NB4 (cell line): Measurements from ENCODE around the gene SIN3B.

Source experiments
- MYC ChIP-seq: IDR thresholded peaks from 2 replicates; pipeline ENCODE4 v1.6.1; 2011; ENCODE audit warnings: low read depth, low read length
- POLR2A ChIP-seq: IDR thresholded peaks from 2 replicates; pipeline ENCODE4 v1.6.1; 2011; ENCODE audit warnings: mild to moderate bottlenecking; ENCODE audit not compliant: insufficient read length; ENCODE audit errors: extremely low read depth
- TF ChIP-seq, protein P1 (sequence below): IDR thresholded peaks from one replicate; pipeline ENCODE4 v1.5.1; 2012; ENCODE audit warnings: low read depth, low read length
- TF ChIP-seq, protein P2 (sequence below): IDR thresholded peaks from 2 replicates; pipeline ENCODE4 v1.6.1; 2011; ENCODE audit warnings: low read depth, low read length

DNA sequence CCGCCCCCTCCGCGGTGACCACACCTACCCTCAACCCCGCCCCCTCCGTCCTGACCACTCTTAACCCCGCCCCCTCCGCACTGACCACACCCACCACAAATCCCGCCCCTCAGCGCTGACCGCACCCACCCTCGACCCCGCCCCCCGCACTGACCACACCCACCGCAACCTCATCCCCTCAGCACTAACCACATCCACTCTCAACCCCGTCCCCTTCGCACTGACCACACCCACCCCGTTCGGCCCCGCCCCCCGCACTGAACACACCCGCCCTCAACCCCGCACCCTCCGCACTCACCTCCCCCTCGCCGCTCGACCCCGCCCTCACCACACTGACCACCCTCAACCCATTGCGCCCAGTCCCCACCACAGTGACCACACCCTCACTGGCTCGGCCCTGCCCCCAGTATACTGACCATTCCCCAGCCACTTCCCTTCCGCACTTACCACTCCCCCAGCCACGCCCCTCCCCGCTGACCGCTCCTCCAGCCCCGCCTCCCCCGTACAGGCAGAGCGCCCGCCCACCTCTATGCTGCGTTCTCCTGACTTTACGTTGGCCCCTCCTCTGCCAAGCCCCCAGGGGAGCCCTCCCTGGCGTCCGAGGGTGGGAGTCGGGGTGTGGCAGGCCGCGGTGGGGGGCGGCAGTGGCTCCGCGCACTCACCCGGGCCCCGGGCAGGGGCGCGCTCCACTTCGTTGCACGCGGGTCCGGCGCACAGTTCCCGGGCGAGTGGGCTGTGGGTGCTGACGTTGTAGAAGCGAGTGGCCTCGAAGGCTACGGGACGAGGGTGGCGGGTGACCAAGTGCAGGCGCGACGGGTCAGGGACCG is 68.0 kb downstream of the SIN3B start:
- TF ChIP-seq, protein P1, sequence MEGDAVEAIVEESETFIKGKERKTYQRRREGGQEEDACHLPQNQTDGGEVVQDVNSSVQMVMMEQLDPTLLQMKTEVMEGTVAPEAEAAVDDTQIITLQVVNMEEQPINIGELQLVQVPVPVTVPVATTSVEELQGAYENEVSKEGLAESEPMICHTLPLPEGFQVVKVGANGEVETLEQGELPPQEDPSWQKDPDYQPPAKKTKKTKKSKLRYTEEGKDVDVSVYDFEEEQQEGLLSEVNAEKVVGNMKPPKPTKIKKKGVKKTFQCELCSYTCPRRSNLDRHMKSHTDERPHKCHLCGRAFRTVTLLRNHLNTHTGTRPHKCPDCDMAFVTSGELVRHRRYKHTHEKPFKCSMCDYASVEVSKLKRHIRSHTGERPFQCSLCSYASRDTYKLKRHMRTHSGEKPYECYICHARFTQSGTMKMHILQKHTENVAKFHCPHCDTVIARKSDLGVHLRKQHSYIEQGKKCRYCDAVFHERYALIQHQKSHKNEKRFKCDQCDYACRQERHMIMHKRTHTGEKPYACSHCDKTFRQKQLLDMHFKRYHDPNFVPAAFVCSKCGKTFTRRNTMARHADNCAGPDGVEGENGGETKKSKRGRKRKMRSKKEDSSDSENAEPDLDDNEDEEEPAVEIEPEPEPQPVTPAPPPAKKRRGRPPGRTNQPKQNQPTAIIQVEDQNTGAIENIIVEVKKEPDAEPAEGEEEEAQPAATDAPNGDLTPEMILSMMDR: no peak
- TF ChIP-seq POLR2A: no peak
- TF ChIP-seq, protein P2, sequence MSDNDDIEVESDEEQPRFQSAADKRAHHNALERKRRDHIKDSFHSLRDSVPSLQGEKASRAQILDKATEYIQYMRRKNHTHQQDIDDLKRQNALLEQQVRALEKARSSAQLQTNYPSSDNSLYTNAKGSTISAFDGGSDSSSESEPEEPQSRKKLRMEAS: no peak
- no peak for TF ChIP-seq MYC
